K562 (cell line): ENCODE measurements around the gene HOTAIR. TPM values are rescaled to one million over a fixed set of nuclear protein-coding genes. Genes with fewer than 3 reads are reported as not detected.

Source experiments
- ATAC-seq: fragments of 200-7000 bp; cut with Tn5 transposase; 3 replicates; pipeline ENCODE4 v1.9.1; 2020; ENCODE audit warnings: moderate library complexity
- BruUV-seq: library from RNA; stranded (reverse); fragments of 400-500 nt; replicated peaks from 2 replicates; lab custom pipeline; 2021; lab: Mats Ljungman, UMichigan
- CTCF ChIA-PET: fragments of 300-600 bp; formaldehyde crosslinking; extraction: SDS; loops from one replicate; lab custom pipeline; 2021; ENCODE audit warnings: low intra/inter-chr PET ratio; lab: Yijun Ruan, JAX
- POLR2A ChIA-PET: fragments of 300-600, 350-650 bp; sonication (Branson Sonifier 250); formaldehyde crosslinking; extraction: SDS; loops from one replicate; lab custom pipeline; 2021; ENCODE audit warnings: antibody characterized with exemption, inconsistent platforms; lab: Yijun Ruan, JAX
- DNase-seq, 4 experiments: peaks; one replicate each; pipeline versions ENCODE4 v3.0.0 to v3.0.0-alpha.2; 2011 to 2018; ENCODE audit warnings: low spot score in 3 of 4, mixed read lengths in 3 of 4; ENCODE audit errors: extremely low read depth in 1 of 4
- FAIRE-seq: peaks from 2 replicates; lab custom pipeline; 2011; peaks lifted over from hg19 to GRCh38; lab: Jason Lieb, UNC
- H2AFZ ChIP-seq: 2 replicates; pipeline ENCODE4 v1.6.0; 2011; ENCODE audit warnings: low read depth, low read length, control low read depth, inconsistent platforms
- H3K27ac ChIP-seq: fragments of 200-600 bp; 3 replicates; pipeline ENCODE4 v1.8.0; 2011; ENCODE audit warnings: low read depth, mild to moderate bottlenecking, control low read depth, inconsistent platforms, low read length, moderate library complexity, mixed read lengths; ENCODE audit errors: extremely low read depth
- H3K27me3 ChIP-seq, 2 experiments: fragments of 300-600 bp in 1 of 2; 2 replicates in 1 of 2; 3 replicates in 1 of 2; pipeline versions ENCODE4 v1.6.0 to v1.8.0; 2011; ENCODE audit warnings: inconsistent platforms in 2 of 2, low read length in 2 of 2, mild to moderate bottlenecking in 1 of 2, mixed read lengths in 1 of 2, moderate library complexity in 1 of 2; ENCODE audit not compliant: control insufficient read depth in 2 of 2, insufficient read depth in 2 of 2
- H3K36me3 ChIP-seq: fragments of 300-600 bp; 3 replicates; pipeline ENCODE4 v1.8.0; 2011; ENCODE audit warnings: mild to moderate bottlenecking, low read length, inconsistent platforms; ENCODE audit not compliant: control insufficient read depth, insufficient read depth
- H3K4me1 ChIP-seq, 2 experiments: fragments of 200-600 bp in 1 of 2; replicated peaks in 1 of 2; 2 replicates in 1 of 2; 3 replicates in 1 of 2; pipeline versions ENCODE4 v1.5.1 to v1.8.0; 2011; ENCODE audit warnings: inconsistent platforms in 2 of 2, low read length in 2 of 2, mild to moderate bottlenecking in 1 of 2, mixed read lengths in 1 of 2, moderate library complexity in 1 of 2; ENCODE audit not compliant: control insufficient read depth in 2 of 2, insufficient read depth in 2 of 2
- H3K4me2 ChIP-seq: 2 replicates; pipeline ENCODE4 v1.6.1; 2011; ENCODE audit warnings: low read length, control low read depth, inconsistent platforms, mixed read lengths; ENCODE audit not compliant: insufficient read depth
- H3K4me3 ChIP-seq: fragments of 200-600 bp; sonication (generic), shearing (Covaris generic); 2 replicates; pipeline ENCODE4 v1.5.1; 2016; ENCODE audit warnings: control low read depth, inconsistent platforms
- H3K79me2 ChIP-seq: fragments of 200-600 bp; 3 replicates; pipeline ENCODE4 v1.8.0; 2011; ENCODE audit warnings: low read length, inconsistent platforms; ENCODE audit not compliant: control insufficient read depth, insufficient read depth
- H3K9ac ChIP-seq, 2 experiments: 2 replicates each; pipeline versions ENCODE4 v1.6.0 to v1.6.1; 2011; ENCODE audit warnings: low read depth in 2 of 2, low read length in 2 of 2, control low read depth in 1 of 2, inconsistent platforms in 1 of 2, mild to moderate bottlenecking in 1 of 2, mixed read lengths in 1 of 2; ENCODE audit not compliant: insufficient read depth in 1 of 2
- H3K9me1 ChIP-seq: one replicate; pipeline ENCODE4 v1.6.0; 2011; ENCODE audit warnings: inconsistent platforms, mild to moderate bottlenecking, low read length, moderate library complexity; ENCODE audit not compliant: control insufficient read depth, insufficient read depth
- H3K9me3 ChIP-seq: replicated peaks from 2 replicates; pipeline ENCODE4 v1.5.1; 2011; ENCODE audit warnings: low read depth, low read length, inconsistent platforms; ENCODE audit not compliant: control insufficient read depth, insufficient read depth
- H4K20me1 ChIP-seq: replicated peaks from 2 replicates; pipeline ENCODE4 v1.6.1; 2011; ENCODE audit warnings: low read length, inconsistent platforms, mixed read lengths; ENCODE audit not compliant: control insufficient read depth, insufficient read depth
- HMGN3 ChIP-seq: IDR thresholded peaks from 2 replicates; pipeline ENCODE4 v1.6.1; 2011; ENCODE audit warnings: borderline replicate concordance, low read depth, mild to moderate bottlenecking, mixed read lengths, low read length; ENCODE audit not compliant: insufficient read length; ENCODE audit errors: extremely low read depth
- NUFIP1 ChIP-seq: fragments of 450-650 bp; IDR thresholded peaks from 2 replicates; pipeline ENCODE4 v1.6.1; 2018; ENCODE audit not compliant: partially characterized antibody
- RFX7 ChIP-seq: fragments of 250-450 bp; sonication (Bioruptor Pico); IDR thresholded peaks from 2 replicates; pipeline ENCODE4 v1.5.1; 2021; ENCODE audit warnings: mild to moderate bottlenecking
- SRSF1 ChIP-seq: fragments of 200-400 bp; formaldehyde crosslinking; IDR thresholded peaks from 2 replicates; pipeline ENCODE4 v1.6.1; 2017; ENCODE audit warnings: mild to moderate bottlenecking, low read depth, low read length, moderate library complexity
- THAP7 ChIP-seq: fragments of 250-450 bp; sonication (Bioruptor Pico); IDR thresholded peaks from 2 replicates; pipeline ENCODE4 v1.5.0; 2021
- USF1 ChIP-seq: sonication (generic); formaldehyde crosslinking; IDR thresholded peaks from 2 replicates; pipeline ENCODE4 v1.9.0; 2022; ENCODE audit warnings: mild to moderate bottlenecking, missing genetic modification reagents
- ZNF551 ChIP-seq: fragments of 250-450 bp; sonication (Bioruptor Pico); IDR thresholded peaks from 2 replicates; pipeline ENCODE4 v1.5.0; 2021; ENCODE audit warnings: mild to moderate bottlenecking, moderate library complexity
- WGBS: fragments of 100-300 bp; shearing (Covaris generic); methylation state at CpG from one replicate; pipeline ENCODE4 v1.1.6; 2016; ENCODE audit warnings: low coverage, mixed read lengths; ENCODE audit not compliant: insufficient coverage; ENCODE audit errors: missing lambda C conversion rate; 5-methylcytosine and 5-hydroxymethylcytosine counted together
- in situ Hi-C: fragments of 300-500 bp; cut with MboI; formaldehyde crosslinking; loops from 4 replicates; pipeline ENCODE4 v1.15.0; 2018; ENCODE audit warnings: inconsistent platforms, mixed read lengths
- intact Hi-C: fragments of 100-400 bp; cut with micrococcal nuclease; formaldehyde crosslinking; loops from 2 replicates; pipeline ENCODE4 v1.14.2; 2022
- polyA plus RNA-seq, 8 experiments: library from polyadenylated mRNA; depleted of rRNA in 4 of 8; stranded (reverse) in 5 of 8; unstranded in 3 of 8; fragments of >200 nt; fragmentation: Nextera tagmentation in 2 of 8; fragmentation: Illumina TruSeq in 1 of 8; extraction: Ambion mirVana in 2 of 8; extraction: Trizol in 1 of 8; gene quantifications; 2 replicates each; pipeline versions ENCODE4 v1.2.1 to v1.2.3, GENCODE V29; 2011 to 2014; ENCODE audit warnings: inconsistent platforms in 1 of 8, missing spikeins in 1 of 8
- total RNA-seq, 7 experiments: library from RNA; depleted of rRNA in 6 of 7; stranded (reverse); fragments of >200 nt in 6 of 7; fragmentation: Illumina TruSeq in 2 of 7; extraction: Trizol in 2 of 7; gene quantifications; 2 replicates each; pipeline versions ENCODE4 v1.2.1 to v1.2.3, GENCODE V29; 2011 to 2021; ENCODE audit warnings: low replicate concordance in 1 of 7

The HOTAIR gene
- total and polyA plus RNA-seq, 9 of the 15 experiments (the other 6 are each of a cell fraction or from before 2014, with no cell fraction given): 0.04 TPM; not detected in 8

GRCh38 chr12:53960187-53961024 lies 14.3 kb downstream of the HOTAIR start:
- TF ChIP-seq ZNF551 (CRISPR knock-in tag): no peak
- TF ChIP-seq RFX7: no peak
- TF ChIP-seq HMGN3: no peak
- TF ChIP-seq NUFIP1: no peak
- no peak for TF ChIP-seq SRSF1
- TF ChIP-seq USF1: no peak
- no peak for TF ChIP-seq THAP7
- ATAC-seq (no peak), DNase-seq (no peak), FAIRE-seq (no peak)
- no TSS peak for BruUV-seq
- Histone ChIP-seq H3K4me1 (peaks cover 0 to 18% of the 10 kb centered on the region in 2 experiments; a peak in 4 of 5 replicates), H3K9ac (no peak overlapping the region), H3K27ac (no peak overlapping the region), H3K4me2 (no peak overlapping the region), H3K27me3 (peaks cover 64 to 79% of the 10 kb centered on the region in 2 experiments), H3K36me3 (no peaks in the 10 kb centered on the region), H4K20me1 (0 out of 2 replicates have a peak, but pooled peaks cover 19% of the 10 kb centered on the region), H3K4me3 (no peak overlapping the region), H2AFZ (no peak overlapping the region), H3K79me2 (no peaks in the 10 kb centered on the region), H3K9me3 (no peaks in the 10 kb centered on the region), H3K9me1 (no peaks in the 10 kb centered on the region)
- POLR2A ChIA-PET: interaction anchor here (0.6 to 1.0 kb wide), 2 partner anchors 31 to 104 kb away, joined by 3 to 4 read pairs; no protein-coding TSS in a partner anchor
- 25% methylated on average over 34 of the region's 39 CpGs for WGBS
- in situ Hi-C loops: no loop called here
- CTCF ChIA-PET: no interaction called here
- intact Hi-C loops: no loop called here
